Measurements from ENCODE around the gene TRPM2.

TRPM2 gene

GRCh38 chr21:44330698-44331097, 22.7 kb upstream of the TRPM2 start:
- in situ Hi-C loops (cut with HindIII; ENCODE audit: low sequenced_read_pairs) = no loop called here
- no peak overlapping the region for H3K4me3 ChIP-seq (ENCODE audit: low read depth, low read length)
- DNase-seq (ENCODE audit: low read depth) = no peak
- no peak for TF ChIP-seq CTCF (IDR thresholded peaks at IDR 0.05; ENCODE audit: low read depth, low read length, missing control alignments)

GRCh38 chr21:44331209-44331608, 22.2 kb upstream of the TRPM2 start:
- in situ Hi-C loops (cut with HindIII; ENCODE audit: low sequenced_read_pairs) = no loop called here
- H3K4me3 ChIP-seq (ENCODE audit: low read depth, low read length) = no peak overlapping the region
- no peak for DNase-seq (ENCODE audit: low read depth)
- no peak for TF ChIP-seq CTCF (IDR thresholded peaks at IDR 0.05; ENCODE audit: low read depth, low read length, missing control alignments)

- in situ Hi-C loops (cut with HindIII; ENCODE audit: low sequenced_read_pairs) = no loop called here
These were observed 21.6 kb upstream of the TRPM2 start for GRCh38 chr21:44331650-44332307.

GRCh38 chr21:44332383-44332782, 21.0 kb upstream of the TRPM2 start:
- no peak for DNase-seq (ENCODE audit: low read depth)
- in situ Hi-C loops (cut with HindIII; ENCODE audit: low sequenced_read_pairs) = no loop called here
- no peak for TF ChIP-seq CTCF (IDR thresholded peaks at IDR 0.05; ENCODE audit: low read depth, low read length, missing control alignments)
- no peak overlapping the region for H3K4me3 ChIP-seq (ENCODE audit: low read depth, low read length)

More at GRCh38 chr21:44331650-44332307, 21.6 kb upstream of the TRPM2 start:
- no peak overlapping the region for H3K4me3 ChIP-seq (ENCODE audit: low read depth, low read length)
- DNase-seq (ENCODE audit: low read depth) = no peak
- no peak for TF ChIP-seq CTCF (IDR thresholded peaks at IDR 0.05; ENCODE audit: low read depth, low read length, missing control alignments)

GRCh38 chr21:44332965-44333364, 20.5 kb upstream of the TRPM2 start:
- TF ChIP-seq CTCF (IDR thresholded peaks at IDR 0.05; ENCODE audit: low read depth, low read length, missing control alignments) = no peak
- H3K4me3 ChIP-seq (ENCODE audit: low read depth, low read length) = no peak overlapping the region
- in situ Hi-C loops (cut with HindIII; ENCODE audit: low sequenced_read_pairs) = no loop called here
- no peak for DNase-seq (ENCODE audit: low read depth)

- DNase-seq (ENCODE audit: low read depth) = no peak
- in situ Hi-C loops (cut with HindIII; ENCODE audit: low sequenced_read_pairs) = no loop called here
- TF ChIP-seq CTCF (IDR thresholded peaks at IDR 0.05; ENCODE audit: low read depth, low read length, missing control alignments) = no peak
- H3K4me3 ChIP-seq (ENCODE audit: low read depth, low read length) = no peak overlapping the region
These were observed 19.7 kb upstream of the TRPM2 start for GRCh38 chr21:44333509-44334328.

All from astrocyte of the cerebellum (primary cell).